GM10847 (cell line): ENCODE measurements around the gene SMAD1.

Experiments used
- POLR2A ChIP-seq: IDR thresholded peaks from 2 replicates; pipeline ENCODE4 v1.6.1; 2011; ENCODE audit not compliant: insufficient read length; ENCODE audit errors: extremely low read depth

Gene SMAD1

GRCh38 chr4:145553375-145553774 lies 71.7 kb downstream of the SMAD1 start:
- TF ChIP-seq POLR2A: no peak

GRCh38 chr4:145554691-145555090 lies 73.0 kb downstream of the SMAD1 start:
- no peak for TF ChIP-seq POLR2A

GRCh38 chr4:145557720-145558119 lies 76.1 kb downstream of the SMAD1 start:
- TF ChIP-seq POLR2A: no peak

DNA sequence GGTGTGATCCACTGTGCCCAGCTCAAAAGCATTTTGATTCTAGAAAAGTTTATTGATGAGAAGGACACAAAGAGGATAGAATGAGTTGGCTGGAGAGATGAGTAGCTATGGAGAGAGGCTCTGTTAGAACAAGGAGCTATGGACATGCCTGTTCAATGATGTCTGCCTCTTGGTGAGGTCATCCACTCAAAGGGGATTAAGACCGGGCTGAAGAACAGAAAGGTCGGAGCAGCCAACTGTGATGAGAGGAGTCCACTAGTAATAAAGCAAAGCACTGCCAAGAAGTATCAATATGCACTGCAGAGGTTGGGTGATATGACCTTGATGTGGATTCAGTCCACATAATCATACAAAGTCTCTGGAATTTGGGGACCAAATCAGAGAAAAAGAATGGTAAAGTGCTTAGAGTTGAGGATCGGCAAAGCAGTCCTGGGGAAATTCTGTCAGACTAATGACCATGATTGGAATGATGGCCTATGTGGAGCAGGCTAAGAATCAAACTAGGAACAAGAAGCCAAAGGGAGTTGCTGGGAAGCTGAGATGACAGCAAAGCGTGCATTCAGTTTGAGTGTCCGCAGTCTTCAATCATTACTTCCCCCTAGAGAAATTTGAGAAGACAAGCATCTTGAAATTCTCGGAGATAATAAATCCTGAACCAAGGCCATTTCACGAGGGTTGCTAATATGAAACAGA lies 81.8 kb downstream of the SMAD1 start:
- no peak for TF ChIP-seq POLR2A

- no peak for TF ChIP-seq POLR2A
Observed at GRCh38 chr4:145564540-145564939, 82.9 kb downstream of the SMAD1 start.

DNA sequence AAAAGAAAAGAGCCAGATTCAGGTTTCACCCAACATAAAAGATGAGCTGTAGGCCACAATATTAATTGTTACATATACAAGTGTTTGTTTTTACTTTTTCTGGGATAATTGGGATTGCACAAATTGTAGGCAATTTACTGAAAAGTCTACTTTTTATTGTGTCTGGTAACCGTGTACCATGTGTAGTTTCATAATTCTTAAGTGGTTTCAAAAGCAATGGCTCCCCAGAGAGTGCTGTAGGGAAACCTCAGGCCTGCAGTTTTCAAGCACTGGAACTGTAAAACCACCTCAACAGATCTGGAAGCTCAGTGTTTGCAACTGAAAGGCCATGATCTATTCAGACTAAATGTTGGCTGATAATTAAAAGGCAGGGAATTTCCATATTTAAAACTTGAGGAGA lies 83.7 kb downstream of the SMAD1 start:
- TF ChIP-seq POLR2A: no peak

GRCh38 chr4:145566086-145566708 lies 84.5 kb downstream of the SMAD1 start:
- TF ChIP-seq POLR2A: no peak

DNA sequence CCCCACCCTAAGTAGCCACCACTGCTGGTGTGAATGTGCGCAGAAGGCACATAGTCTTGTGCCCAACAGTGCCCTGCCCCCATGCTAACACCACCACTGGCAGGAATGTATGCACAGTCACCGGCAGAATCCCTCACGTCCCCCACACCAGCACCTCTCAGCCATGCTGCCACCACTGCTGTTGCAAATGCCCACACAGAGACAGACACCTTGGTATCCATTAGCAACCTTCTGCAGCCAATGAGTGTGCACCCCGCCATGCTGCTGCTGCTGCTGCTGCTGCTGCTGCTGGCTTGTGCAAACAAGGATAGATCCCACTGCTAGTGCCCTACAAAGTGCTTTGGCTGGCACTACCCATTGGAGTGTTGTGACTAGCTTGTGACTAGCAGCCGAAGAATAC lies 85.1 kb downstream of the SMAD1 start:
- no peak for TF ChIP-seq POLR2A

GRCh38 chr4:145567516-145567915 lies 85.9 kb downstream of the SMAD1 start:
- TF ChIP-seq POLR2A: no peak

DNA sequence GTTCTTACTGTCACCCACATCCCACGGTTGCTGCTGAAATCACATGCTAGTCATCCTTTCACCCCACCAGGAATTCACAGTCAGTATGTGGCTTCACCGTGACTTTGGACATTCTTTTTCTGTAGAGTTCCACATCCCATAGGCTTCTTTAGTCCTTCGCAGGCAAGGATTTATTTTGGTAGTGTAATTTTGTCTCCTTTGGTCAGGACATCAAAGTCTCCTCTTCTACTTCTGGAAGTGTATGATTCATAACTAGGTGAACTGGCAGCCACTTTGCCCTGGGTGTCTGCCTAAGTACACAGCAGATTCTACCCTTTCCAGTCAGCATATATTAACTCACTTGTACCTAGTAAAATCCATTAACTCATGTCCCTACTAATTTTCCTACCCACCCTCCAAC lies 99.3 kb downstream of the SMAD1 start:
- TF ChIP-seq POLR2A: no peak

- no peak for TF ChIP-seq POLR2A
Observed at GRCh38 chr4:145583191-145584055, 101.8 kb downstream of the SMAD1 start.

DNA sequence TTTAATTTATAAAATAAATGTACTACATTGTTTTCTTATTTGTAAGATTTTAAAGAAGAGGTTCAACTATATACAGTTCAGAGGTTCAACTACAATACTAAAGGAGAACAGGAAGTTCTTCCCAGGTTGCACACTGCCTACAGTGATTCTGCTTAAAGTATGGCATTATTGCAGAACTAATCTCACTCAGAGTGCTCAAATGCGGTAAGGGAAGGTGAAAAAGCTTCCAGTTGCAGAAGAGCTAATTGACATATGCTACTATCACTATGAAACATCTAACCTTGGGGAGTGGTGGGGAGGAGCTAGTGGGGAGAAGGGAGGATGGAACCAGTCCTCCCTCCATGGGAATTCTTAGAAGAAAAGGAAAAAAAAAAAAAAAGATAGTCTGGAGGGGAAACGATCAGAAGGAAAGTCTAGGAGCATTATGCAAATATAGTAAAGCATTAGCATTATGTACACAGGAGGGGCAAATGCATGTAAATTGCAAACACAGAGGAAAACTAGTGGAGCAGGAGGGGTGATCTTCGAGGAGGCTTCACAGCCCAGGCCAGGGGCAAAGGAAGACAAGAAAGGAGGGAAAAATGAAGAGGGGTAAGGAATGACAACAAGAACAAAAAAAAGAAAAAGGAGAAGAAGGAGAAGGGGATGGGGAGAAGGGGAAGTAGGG lies 105.6 kb downstream of the SMAD1 start:
- TF ChIP-seq POLR2A: no peak

GRCh38 chr4:145589916-145590702 lies 108.5 kb downstream of the SMAD1 start:
- no peak for TF ChIP-seq POLR2A

- TF ChIP-seq POLR2A: no peak
Observed at GRCh38 chr4:145602129-145602760, 120.6 kb downstream of the SMAD1 start.
